ENCODE results near the gene MSRB1. TPM values are rescaled to one million over a fixed set of nuclear protein-coding genes. Genes with fewer than 3 reads are reported as not detected.
"Not testable (repeated sequence)": the region's sequence is repeated elsewhere in the genome, so short reads cannot be mapped to it uniquely, and the experiment has no call there.

The MSRB1 gene
- polyA plus RNA-seq, 6 donors from 2014 or later = 15.6 to 34.5 (median 18.8) TPM

- H3K4me1 Mint-ChIP-seq = peaks cover 0 to 4% (median 0%) of the 10 kb centered on the region in 3 donors
- H3K27ac Mint-ChIP-seq = no peak overlapping the region
- no peaks in the 10 kb centered on the region for H3K36me3 Mint-ChIP-seq
- H3K9me3 Mint-ChIP-seq = no peaks in the 10 kb centered on the region
- DNase-seq (no peak), ATAC-seq (ENCODE audit: low read depth in 2 of 2) (no peak)
- no peak overlapping the region for H3K4me3 Mint-ChIP-seq
- peaks cover 9 to 26% (median 15%) of the 10 kb centered on the region in 3 donors for H3K27me3 Mint-ChIP-seq
Measured at GRCh38 chr16:1908983-1909382, 34.0 kb downstream of the MSRB1 start.

- ATAC-seq (ENCODE audit: low read depth in 2 of 2) = no peak
Measured at GRCh38 chr16:1908184-1908583, 34.8 kb downstream of the MSRB1 start.

GRCh38 chr16:1907226-1907860 lies 35.7 kb downstream of the MSRB1 start:
- Mint-ChIP-seq H3K4me3 (no peak overlapping the region), H3K27ac (no peak overlapping the region), H3K4me1 (peaks cover 0 to 4% (median 0%) of the 10 kb centered on the region in 3 donors), H3K36me3 (no peaks in the 10 kb centered on the region), H3K27me3 (peaks cover 9 to 32% (median 15%) of the 10 kb centered on the region in 3 donors), H3K9me3 (no peaks in the 10 kb centered on the region)
- ATAC-seq (ENCODE audit: low read depth in 2 of 2) = no peak
- DNase-seq = no peak

More at GRCh38 chr16:1908184-1908583, 34.8 kb downstream of the MSRB1 start:
- no peak for DNase-seq
- no peak overlapping the region for H3K27ac Mint-ChIP-seq
- peaks cover 9 to 27% (median 15%) of the 10 kb centered on the region in 3 donors for H3K27me3 Mint-ChIP-seq
- H3K4me3 Mint-ChIP-seq = no peak overlapping the region
- H3K9me3 Mint-ChIP-seq = no peaks in the 10 kb centered on the region
- no peaks in the 10 kb centered on the region for H3K36me3 Mint-ChIP-seq
- H3K4me1 Mint-ChIP-seq = peaks cover 0 to 4% (median 0%) of the 10 kb centered on the region in 3 donors

GRCh38 chr16:1906846-1907165 lies 36.2 kb downstream of the MSRB1 start:
- DNase-seq (no peak), ATAC-seq (ENCODE audit: low read depth in 2 of 2) (no peak)
- peaks cover 9 to 32% (median 15%) of the 10 kb centered on the region in 3 donors for H3K27me3 Mint-ChIP-seq
- H3K27ac Mint-ChIP-seq = no peak overlapping the region
- peaks cover 0 to 4% (median 0%) of the 10 kb centered on the region in 3 donors for H3K4me1 Mint-ChIP-seq
- no peaks in the 10 kb centered on the region for H3K36me3 Mint-ChIP-seq
- H3K4me3 Mint-ChIP-seq = no peak overlapping the region
- H3K9me3 Mint-ChIP-seq = no peaks in the 10 kb centered on the region

GRCh38 chr16:1906055-1906845 lies 36.7 kb downstream of the MSRB1 start:
- DNase-seq (no peak), ATAC-seq (ENCODE audit: low read depth in 2 of 2) (no peak)
- peaks cover 9 to 32% (median 15%) of the 10 kb centered on the region in 3 donors for H3K27me3 Mint-ChIP-seq
- H3K27ac Mint-ChIP-seq = no peak overlapping the region
- H3K36me3 Mint-ChIP-seq = no peaks in the 10 kb centered on the region
- no peaks in the 10 kb centered on the region for H3K9me3 Mint-ChIP-seq
- no peak overlapping the region for H3K4me3 Mint-ChIP-seq
- peaks cover 0 to 4% (median 0%) of the 10 kb centered on the region in 3 donors for H3K4me1 Mint-ChIP-seq

- no peak for DNase-seq
- Mint-ChIP-seq H3K27me3 (peaks cover 9 to 32% (median 15%) of the 10 kb centered on the region in 3 donors), H3K4me3 (no peak overlapping the region), H3K9me3 (no peaks in the 10 kb centered on the region), H3K4me1 (peaks cover 0 to 4% (median 0%) of the 10 kb centered on the region in 3 donors), H3K27ac (no peak overlapping the region), H3K36me3 (no peaks in the 10 kb centered on the region)
- no peak for ATAC-seq (ENCODE audit: low read depth in 2 of 2)
Measured at GRCh38 chr16:1903845-1904840, 38.9 kb downstream of the MSRB1 start.

GRCh38 chr16:1903220-1903574 lies 39.8 kb downstream of the MSRB1 start:
- no peaks in the 10 kb centered on the region for H3K36me3 Mint-ChIP-seq
- H3K4me1 Mint-ChIP-seq = peaks cover 0 to 4% (median 0%) of the 10 kb centered on the region in 3 donors
- H3K27ac Mint-ChIP-seq = no peak overlapping the region
- H3K27me3 Mint-ChIP-seq = peaks cover 3 to 30% (median 6%) of the 10 kb centered on the region in 3 donors
- H3K4me3 Mint-ChIP-seq = no peak overlapping the region
- DNase-seq (no peak), ATAC-seq (ENCODE audit: low read depth in 2 of 2) (no peak)
- no peaks in the 10 kb centered on the region for H3K9me3 Mint-ChIP-seq

- DNase-seq = no peak
- no peak for ATAC-seq (ENCODE audit: low read depth in 2 of 2)
- no peaks in the 10 kb centered on the region for H3K9me3 Mint-ChIP-seq
- H3K4me3 Mint-ChIP-seq = no peak overlapping the region
- peaks cover 3 to 34% (median 6%) of the 10 kb centered on the region in 3 donors for H3K27me3 Mint-ChIP-seq
- no peak overlapping the region for H3K27ac Mint-ChIP-seq
- H3K4me1 Mint-ChIP-seq = peaks cover 0 to 4% (median 0%) of the 10 kb centered on the region in 3 donors
- H3K36me3 Mint-ChIP-seq = no peaks in the 10 kb centered on the region
Measured at GRCh38 chr16:1902547-1903219, 40.3 kb downstream of the MSRB1 start.

GRCh38 chr16:1900452-1900774 lies 42.6 kb downstream of the MSRB1 start:
- H3K9me3 Mint-ChIP-seq = no peaks in the 10 kb centered on the region
- ATAC-seq (ENCODE audit: low read depth in 2 of 2) (no peak), DNase-seq (no peak)
- peaks cover 0 to 4% (median 0%) of the 10 kb centered on the region in 3 donors for H3K4me1 Mint-ChIP-seq
- no peak overlapping the region for H3K4me3 Mint-ChIP-seq
- H3K27ac Mint-ChIP-seq = no peak overlapping the region
- H3K36me3 Mint-ChIP-seq = no peaks in the 10 kb centered on the region
- H3K27me3 Mint-ChIP-seq = peaks cover 0 to 35% (median 0%) of the 10 kb centered on the region in 3 donors

- no peaks in the 10 kb centered on the region for H3K36me3 Mint-ChIP-seq
- no peaks in the 10 kb centered on the region for H3K9me3 Mint-ChIP-seq
- ATAC-seq (ENCODE audit: low read depth in 2 of 2) (no peak), DNase-seq (no peak)
- peak overlapping the region in 1 of 6 donors; percentile 10 for H3K27ac Mint-ChIP-seq
- H3K4me1 Mint-ChIP-seq = peaks cover 0 to 4% (median 0%) of the 10 kb centered on the region in 3 donors
- H3K4me3 Mint-ChIP-seq = no peak overlapping the region
- peaks cover 0 to 37% (median 0%) of the 10 kb centered on the region in 3 donors for H3K27me3 Mint-ChIP-seq
Measured at GRCh38 chr16:1899641-1900451, 43.2 kb downstream of the MSRB1 start.

GRCh38 chr16:1897692-1898091 lies 45.3 kb downstream of the MSRB1 start:
- H3K4me1 Mint-ChIP-seq; DNase-seq; H3K9me3 Mint-ChIP-seq; H3K4me3 Mint-ChIP-seq; ATAC-seq (ENCODE audit: low read depth in 2 of 2); H3K36me3 Mint-ChIP-seq: not testable (repeated sequence)
- H3K27me3 Mint-ChIP-seq = peaks cover 0 to 30% (median 8%) of the 10 kb centered on the region in 3 donors
- peak overlapping the region in 1 of 6 donors; percentile 10 for H3K27ac Mint-ChIP-seq

- peaks cover 0 to 28% (median 8%) of the 10 kb centered on the region in 3 donors for H3K27me3 Mint-ChIP-seq
Measured at GRCh38 chr16:1895949-1896675, 46.9 kb downstream of the MSRB1 start.

More at GRCh38 chr16:1895949-1896675, 46.9 kb downstream of the MSRB1 start:
- Mint-ChIP-seq H3K9me3 (no peaks in the 10 kb centered on the region), H3K36me3 (no peaks in the 10 kb centered on the region), H3K27ac (no peak overlapping the region), H3K4me1 (no peaks in the 10 kb centered on the region), H3K4me3 (no peak overlapping the region)
- no peak for DNase-seq
- ATAC-seq (ENCODE audit: low read depth in 2 of 2) = no peak
